HG02970 (cell line): ENCODE measurements around the gene SSTR5.

Experiments
- ATAC-seq: cut with Tn5 transposase; IDR thresholded peaks from one replicate; pipeline ENCODE4 v1.9.1; 2021; ENCODE audit warnings: mild to moderate bottlenecking, moderate library complexity, moderate number of reproducible peaks; ENCODE audit not compliant: unreplicated experiment, low FRiP score

SSTR5 gene

GRCh38 chr16:1101133-1101532 lies 28.6 kb downstream of the SSTR5 start:
- ATAC-seq = no peak

- no peak for ATAC-seq
Observed at GRCh38 chr16:1101573-1102332, 29.2 kb downstream of the SSTR5 start.

- ATAC-seq = no peak
Observed at GRCh38 chr16:1102333-1102700, 29.8 kb downstream of the SSTR5 start.

- ATAC-seq = no peak
Observed at GRCh38 chr16:1102921-1103635, 30.5 kb downstream of the SSTR5 start.

GRCh38 chr16:1103636-1103980 lies 31.1 kb downstream of the SSTR5 start:
- ATAC-seq = no peak

GRCh38 chr16:1105888-1106620 lies 33.5 kb downstream of the SSTR5 start:
- no peak for ATAC-seq

GRCh38 chr16:1106659-1107058 lies 34.1 kb downstream of the SSTR5 start:
- ATAC-seq = no peak

GRCh38 chr16:1107141-1107540 lies 34.6 kb downstream of the SSTR5 start:
- ATAC-seq = no peak

GRCh38 chr16:1107731-1108130 lies 35.2 kb downstream of the SSTR5 start:
- ATAC-seq = no peak

GRCh38 chr16:1108299-1109252 lies 36.0 kb downstream of the SSTR5 start:
- no peak for ATAC-seq

GRCh38 chr16:1109648-1110047 lies 37.1 kb downstream of the SSTR5 start:
- no peak for ATAC-seq

GRCh38 chr16:1112506-1113184 lies 40.1 kb downstream of the SSTR5 start:
- no peak for ATAC-seq

GRCh38 chr16:1113489-1113888 lies 40.9 kb downstream of the SSTR5 start:
- no peak for ATAC-seq

- no peak for ATAC-seq
Observed at GRCh38 chr16:1113889-1114526, 41.5 kb downstream of the SSTR5 start.

GRCh38 chr16:1116693-1117077 lies 44.1 kb downstream of the SSTR5 start:
- ATAC-seq = no peak

GRCh38 chr16:1117176-1117900 lies 44.8 kb downstream of the SSTR5 start:
- ATAC-seq = no peak

- ATAC-seq = no peak
Observed at GRCh38 chr16:1117926-1118325, 45.4 kb downstream of the SSTR5 start.

GRCh38 chr16:1119129-1119528 lies 46.6 kb downstream of the SSTR5 start:
- ATAC-seq = no peak
